ENCODE data around the gene DUOX1. TPM values are rescaled to one million over a fixed set of nuclear protein-coding genes. Genes with fewer than 3 reads are reported as not detected.
"Not testable (repeated sequence)": the region's sequence is repeated elsewhere in the genome, so short reads cannot be mapped to it uniquely, and the experiment has no call there.

DUOX1 gene
- total RNA-seq, 2 experiments from 2014 or later = 0.14 to 0.22 TPM

DNA sequence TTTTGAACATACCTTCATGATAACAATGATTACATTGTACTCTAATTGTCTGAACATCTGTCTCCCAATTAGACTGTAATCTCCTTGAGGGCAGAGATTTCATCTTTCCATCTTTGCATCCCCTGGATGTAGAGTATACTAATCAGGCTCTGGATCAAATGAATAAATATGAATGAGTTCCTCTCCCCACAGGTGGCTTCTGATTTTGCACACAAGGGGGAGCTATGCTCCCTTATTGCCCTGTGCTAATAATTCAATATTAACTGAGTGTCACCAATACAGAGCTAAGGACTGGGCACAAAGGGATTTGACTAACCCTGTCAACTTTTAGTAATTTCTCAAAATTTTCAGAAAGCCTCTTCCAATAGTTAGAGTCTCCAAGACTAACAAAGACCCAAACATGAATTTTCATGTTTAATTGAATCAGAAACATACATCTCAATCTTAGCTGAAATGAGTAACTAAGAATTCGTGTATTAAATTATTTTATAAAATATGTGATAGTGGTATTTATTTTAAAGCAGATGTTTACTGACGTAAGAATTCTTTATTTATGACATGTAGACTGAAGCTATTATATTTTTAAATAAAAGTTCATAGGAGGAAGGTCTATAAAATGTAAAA lies 3.1 kb upstream of the DUOX1 start:
- Mint-ChIP-seq H3K27me3 (peaks cover 67% of the 10 kb centered on the region), H3K27ac (no peak overlapping the region), H3K4me3 (no peak overlapping the region), H3K36me3 (no peaks in the 10 kb centered on the region), H3K4me1 (no peaks in the 10 kb centered on the region), H3K9me3 (no peaks in the 10 kb centered on the region)
- no peak for DNase-seq

DNA sequence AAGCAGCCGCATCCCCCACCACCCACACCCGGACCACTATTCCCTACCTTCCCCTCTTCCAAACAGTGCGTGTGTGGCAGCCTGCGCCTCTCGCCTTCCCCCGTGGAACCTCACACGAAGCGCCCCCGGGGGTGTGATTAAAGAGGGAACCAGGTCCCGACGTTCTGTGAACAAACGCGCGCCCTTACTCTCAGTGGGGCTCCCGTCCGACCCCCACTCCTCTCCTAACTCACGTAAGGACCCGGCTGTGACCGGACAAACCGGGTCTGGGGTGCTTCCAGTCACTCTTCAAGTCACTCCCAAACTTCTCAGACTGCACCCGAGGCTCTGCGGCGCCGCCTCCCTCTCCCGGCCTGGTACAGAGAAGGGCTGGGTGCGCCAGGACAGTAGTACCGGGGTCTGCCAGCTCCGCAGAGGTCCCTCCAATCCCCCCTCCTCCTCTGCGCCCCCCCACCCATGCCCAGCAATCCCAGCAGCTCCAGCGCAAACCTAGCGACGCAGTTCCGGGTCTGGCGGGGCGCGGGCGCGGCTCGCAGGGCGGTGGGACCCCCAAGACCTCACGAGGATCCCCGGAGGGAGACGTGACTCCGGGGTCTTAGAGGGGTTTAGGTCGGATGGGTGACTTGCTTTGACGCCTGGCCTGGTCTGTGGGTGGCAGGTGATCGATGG lies 689 bp upstream of the DUOX1 start:
- H3K36me3 Mint-ChIP-seq = no peaks in the 10 kb centered on the region
- DNase-seq = no peak
- no peaks in the 10 kb centered on the region for H3K4me1 Mint-ChIP-seq
- H3K27me3 Mint-ChIP-seq = peaks cover 75% of the 10 kb centered on the region
- H3K27ac Mint-ChIP-seq = no peak overlapping the region
- H3K9me3 Mint-ChIP-seq = no peaks in the 10 kb centered on the region
- no peak overlapping the region for H3K4me3 Mint-ChIP-seq

DNA sequence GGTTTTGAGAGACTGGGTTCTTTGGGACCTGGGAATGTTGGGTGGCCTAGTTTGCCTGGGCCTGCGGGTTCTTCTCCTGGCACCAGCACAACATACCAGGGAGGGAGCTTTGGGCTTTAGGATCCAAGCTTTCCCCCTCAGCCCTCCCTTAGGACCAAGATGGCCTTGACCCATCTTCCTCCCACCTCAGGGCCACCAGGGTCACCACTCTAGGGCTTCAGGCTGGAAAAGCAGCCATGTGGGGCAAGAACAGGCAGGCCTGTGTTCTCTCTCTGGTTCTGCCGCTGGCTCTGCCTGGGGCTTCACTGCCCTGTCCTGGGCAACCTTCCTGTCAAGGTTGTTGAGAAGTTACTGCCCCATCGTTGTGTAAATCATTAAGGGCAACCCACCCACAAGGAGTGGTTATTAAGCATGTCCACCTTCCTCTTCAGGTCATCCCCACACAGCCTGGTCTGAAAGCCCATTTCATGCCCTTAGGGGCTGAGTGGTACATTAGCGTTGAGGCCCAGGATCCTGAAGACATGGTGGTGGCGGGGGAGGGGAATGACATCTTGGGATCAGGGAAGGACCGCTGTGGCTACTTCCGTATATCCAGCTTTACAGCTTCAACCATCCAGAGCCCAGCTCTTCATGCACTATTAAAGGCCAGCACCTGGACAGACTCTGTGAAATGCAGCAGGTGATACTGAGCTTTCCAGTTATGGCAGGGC lies 652 bp downstream of the DUOX1 start:
- Mint-ChIP-seq H3K4me3 (no peak overlapping the region), H3K4me1 (peaks cover 4% of the 10 kb centered on the region), H3K36me3 (no peaks in the 10 kb centered on the region), H3K27me3 (peaks cover 78% of the 10 kb centered on the region), H3K27ac (no peak overlapping the region), H3K9me3 (no peaks in the 10 kb centered on the region)
- DNase-seq = no peak

DNA sequence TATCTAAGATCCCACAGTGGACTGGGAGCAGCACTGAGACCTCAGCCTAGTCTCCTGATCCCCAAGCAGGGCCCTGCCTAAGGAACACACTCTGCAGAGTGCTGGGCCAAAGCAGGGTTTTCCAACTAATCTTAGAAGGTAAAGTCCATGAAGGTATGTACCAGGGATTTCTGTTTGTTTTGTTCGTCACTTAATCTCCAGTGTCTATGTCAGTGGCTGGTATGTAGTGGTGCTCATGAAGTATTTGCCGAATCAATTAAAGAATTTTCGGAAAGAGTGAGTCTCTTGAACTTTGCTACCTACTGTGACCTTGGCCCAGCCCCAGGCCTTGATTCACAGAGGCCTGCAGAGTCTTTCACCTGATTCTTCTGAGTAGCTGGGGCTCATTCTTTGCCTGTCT lies 1.7 kb downstream of the DUOX1 start:
- Mint-ChIP-seq H3K9me3 (no peaks in the 10 kb centered on the region), H3K4me3 (no peak overlapping the region), H3K4me1 (peaks cover 9% of the 10 kb centered on the region), H3K27ac (no peak overlapping the region), H3K27me3 (peaks cover 74% of the 10 kb centered on the region), H3K36me3 (no peaks in the 10 kb centered on the region)
- DNase-seq = no peak

DNA sequence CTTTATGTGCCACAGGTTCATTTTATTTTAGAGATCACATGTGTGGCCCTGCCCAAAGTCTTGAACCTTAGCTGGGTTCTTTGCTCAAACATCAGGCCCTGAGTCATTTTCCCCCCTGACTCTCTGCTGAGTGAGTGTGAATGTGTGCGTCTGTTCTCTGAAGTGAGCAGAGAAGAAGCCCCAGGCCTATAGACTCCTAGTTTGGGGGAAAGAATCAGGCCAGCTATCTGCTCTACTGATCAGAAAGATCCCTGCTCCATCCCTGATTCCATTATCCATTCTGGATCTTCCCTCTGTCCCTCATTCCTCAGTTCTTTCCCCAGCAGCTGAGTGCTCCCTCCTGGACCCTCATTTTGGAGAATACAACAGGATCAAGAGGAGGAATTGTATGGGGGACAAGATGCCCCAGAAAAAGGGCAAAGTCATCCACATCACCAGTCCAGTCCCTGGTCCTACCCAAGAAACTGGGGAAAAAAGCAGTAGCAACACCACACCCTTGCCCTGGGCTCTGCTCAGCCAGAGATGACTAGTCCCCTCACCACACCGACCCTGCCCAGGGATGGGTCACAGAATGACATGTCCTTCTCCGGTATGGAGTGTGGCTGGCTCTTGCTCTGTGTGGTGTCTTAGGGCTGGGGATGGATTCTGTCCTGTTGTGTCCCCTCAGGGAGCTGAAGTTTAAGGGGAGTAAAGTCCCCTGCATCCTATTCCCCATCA lies 3.2 kb downstream of the DUOX1 start:
- H3K36me3 Mint-ChIP-seq = no peaks in the 10 kb centered on the region
- H3K4me3 Mint-ChIP-seq = no peak overlapping the region
- no peak overlapping the region for H3K27ac Mint-ChIP-seq
- H3K9me3 Mint-ChIP-seq = no peaks in the 10 kb centered on the region
- DNase-seq = no peak
- peaks cover 72% of the 10 kb centered on the region for H3K27me3 Mint-ChIP-seq
- peaks cover 9% of the 10 kb centered on the region for H3K4me1 Mint-ChIP-seq

DNA sequence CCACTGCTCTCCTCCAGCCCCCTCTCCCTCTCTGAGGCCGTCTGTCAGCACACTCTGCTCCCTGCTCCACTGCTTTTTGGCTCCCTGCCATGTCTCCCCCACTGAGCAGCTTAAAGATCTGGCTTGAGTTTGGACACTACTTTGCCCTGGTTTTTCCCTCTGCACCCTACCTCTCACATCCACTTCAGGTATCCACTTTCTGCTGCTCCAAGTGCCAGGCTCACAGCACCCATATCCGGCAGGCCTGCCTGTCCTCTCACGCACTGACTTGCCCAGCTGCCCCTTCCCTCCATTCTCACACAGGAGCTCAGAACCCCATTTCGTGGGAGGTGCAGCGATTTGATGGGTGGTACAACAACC lies 3.7 kb downstream of the DUOX1 start:
- H3K36me3 Mint-ChIP-seq = no peaks in the 10 kb centered on the region
- no peak overlapping the region for H3K4me3 Mint-ChIP-seq
- peaks cover 66% of the 10 kb centered on the region for H3K27me3 Mint-ChIP-seq
- peaks cover 9% of the 10 kb centered on the region for H3K4me1 Mint-ChIP-seq
- no peak overlapping the region for H3K27ac Mint-ChIP-seq
- DNase-seq = no peak
- H3K9me3 Mint-ChIP-seq = no peaks in the 10 kb centered on the region

DNA sequence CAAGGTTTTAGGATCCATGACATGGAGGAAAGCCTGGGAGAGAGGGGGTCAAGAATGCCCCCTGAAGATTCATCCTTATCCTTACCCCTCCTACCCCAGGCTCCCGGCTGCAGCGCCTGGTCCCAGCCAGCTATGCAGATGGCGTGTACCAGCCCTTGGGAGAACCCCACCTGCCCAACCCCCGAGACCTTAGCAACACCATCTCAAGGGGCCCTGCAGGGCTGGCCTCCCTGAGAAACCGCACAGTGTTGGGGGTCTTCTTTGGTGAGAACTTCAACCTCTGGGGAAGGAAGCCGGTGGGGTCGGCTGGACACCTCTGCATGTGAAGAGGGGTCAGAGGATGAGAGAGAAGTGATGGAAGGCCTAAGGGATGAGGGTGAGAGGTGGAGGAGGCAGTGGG lies 4.3 kb downstream of the DUOX1 start:
- no peaks in the 10 kb centered on the region for H3K36me3 Mint-ChIP-seq
- peaks cover 61% of the 10 kb centered on the region for H3K27me3 Mint-ChIP-seq
- peaks cover 9% of the 10 kb centered on the region for H3K4me1 Mint-ChIP-seq
- no peak overlapping the region for H3K27ac Mint-ChIP-seq
- no peaks in the 10 kb centered on the region for H3K9me3 Mint-ChIP-seq
- no peak for DNase-seq
- no peak overlapping the region for H3K4me3 Mint-ChIP-seq

DNA sequence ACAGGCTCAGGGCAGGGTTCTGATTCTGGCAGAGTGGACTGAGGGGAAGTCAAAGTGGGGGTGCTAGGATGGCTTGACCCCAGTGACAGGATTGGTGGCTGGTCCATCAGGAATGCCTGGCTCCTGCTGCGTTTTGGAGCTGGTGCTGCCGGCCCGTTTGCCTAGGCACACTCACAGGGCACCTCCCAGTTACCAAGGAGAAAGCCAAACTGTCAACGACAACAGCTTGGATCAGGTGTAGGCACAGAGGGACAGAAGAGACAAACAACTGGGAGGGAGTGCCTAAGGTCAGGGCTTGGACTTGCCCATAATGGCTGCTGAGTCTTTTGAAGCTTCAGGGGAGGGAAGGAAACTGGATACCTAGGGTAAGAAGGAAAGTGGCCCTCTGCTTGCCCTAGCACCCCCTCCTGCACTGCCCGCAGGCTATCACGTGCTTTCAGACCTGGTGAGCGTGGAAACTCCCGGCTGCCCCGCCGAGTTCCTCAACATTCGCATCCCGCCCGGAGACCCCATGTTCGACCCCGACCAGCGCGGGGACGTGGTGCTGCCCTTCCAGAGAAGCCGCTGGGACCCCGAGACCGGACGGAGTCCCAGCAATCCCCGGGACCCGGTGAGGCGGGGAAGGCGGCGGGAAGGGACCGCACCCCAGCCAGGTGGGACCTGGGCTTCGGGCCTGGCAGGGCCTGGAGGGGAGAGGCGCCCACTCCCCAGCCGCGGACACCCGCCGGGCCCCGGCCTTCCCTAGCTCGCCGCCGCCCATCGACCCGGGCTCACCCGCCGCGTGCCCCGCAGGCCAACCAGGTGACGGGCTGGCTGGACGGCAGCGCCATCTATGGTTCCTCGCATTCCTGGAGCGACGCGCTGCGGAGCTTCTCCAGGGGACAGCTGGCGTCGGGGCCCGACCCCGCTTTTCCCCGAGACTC lies 5.1 kb downstream of the DUOX1 start:
- H3K27ac Mint-ChIP-seq = no peak overlapping the region
- H3K27me3 Mint-ChIP-seq = peaks cover 54% of the 10 kb centered on the region

DNA sequence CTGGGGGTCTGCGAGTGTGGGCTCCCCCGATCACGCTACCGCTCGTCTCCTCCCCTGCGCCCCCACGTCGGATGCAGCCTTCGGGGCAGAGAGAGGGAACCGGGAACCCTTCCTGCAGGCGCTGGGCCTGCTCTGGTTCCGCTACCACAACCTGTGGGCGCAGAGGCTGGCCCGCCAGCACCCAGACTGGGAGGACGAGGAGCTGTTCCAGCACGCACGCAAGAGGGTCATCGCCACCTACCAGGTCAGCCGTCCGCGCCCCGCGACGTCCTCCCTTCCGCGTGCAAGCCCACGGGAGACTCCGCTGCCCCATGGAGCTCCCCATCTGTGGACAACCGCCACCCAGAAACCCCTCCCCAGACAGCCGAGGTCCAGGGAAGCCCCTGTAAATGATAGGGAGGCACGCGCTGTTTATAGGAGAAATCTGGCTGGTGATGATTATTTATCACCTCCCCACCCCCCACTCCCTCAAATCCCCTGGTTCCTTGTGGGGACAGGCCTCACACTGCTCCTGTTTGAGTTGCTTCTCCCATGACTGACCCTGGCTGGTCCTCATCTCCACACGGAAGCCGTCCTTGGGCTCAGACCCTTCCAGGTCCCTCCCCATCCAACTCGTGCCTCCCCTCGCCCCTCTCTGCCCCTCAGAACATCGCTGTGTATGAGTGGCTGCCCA lies 6.0 kb downstream of the DUOX1 start:
- H3K4me1 Mint-ChIP-seq, H3K36me3 Mint-ChIP-seq, H3K9me3 Mint-ChIP-seq, DNase-seq, H3K27ac Mint-ChIP-seq: not testable (repeated sequence)
- Mint-ChIP-seq H3K27me3 (peaks cover 46% of the 10 kb centered on the region), H3K4me3 (peak overlapping the region; percentile 47)

More for the DNA sequence above, 5.1 kb downstream of the DUOX1 start:
- H3K4me3 Mint-ChIP-seq = no peak overlapping the region
- H3K4me1 Mint-ChIP-seq = peaks cover 9% of the 10 kb centered on the region
- no peaks in the 10 kb centered on the region for H3K9me3 Mint-ChIP-seq
- no peak for DNase-seq
- no peaks in the 10 kb centered on the region for H3K36me3 Mint-ChIP-seq

DNA sequence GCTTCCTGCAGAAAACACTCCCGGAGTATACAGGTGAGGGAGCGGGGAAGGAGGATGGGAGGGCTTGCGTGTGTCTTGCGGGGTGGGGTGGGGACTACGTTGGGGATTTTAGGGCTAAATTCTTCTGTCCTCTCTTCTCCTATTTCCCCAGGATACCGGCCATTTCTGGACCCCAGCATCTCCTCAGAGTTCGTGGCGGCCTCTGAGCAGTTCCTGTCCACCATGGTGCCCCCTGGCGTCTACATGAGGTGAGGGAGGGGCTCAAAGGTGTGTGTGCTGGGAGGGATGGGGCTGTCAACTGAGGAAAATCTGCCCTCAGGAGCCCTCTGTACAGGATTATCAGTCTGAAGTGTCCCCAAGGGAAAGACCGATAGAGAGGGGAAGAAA lies 6.6 kb downstream of the DUOX1 start:
- no peaks in the 10 kb centered on the region for H3K9me3 Mint-ChIP-seq
- H3K27ac Mint-ChIP-seq = no peak overlapping the region
- H3K36me3 Mint-ChIP-seq = no peaks in the 10 kb centered on the region
- DNase-seq = no peak
- H3K4me1 Mint-ChIP-seq = peaks cover 9% of the 10 kb centered on the region
- peaks cover 42% of the 10 kb centered on the region for H3K27me3 Mint-ChIP-seq
- H3K4me3 Mint-ChIP-seq = peak overlapping the region; percentile 45

DNA sequence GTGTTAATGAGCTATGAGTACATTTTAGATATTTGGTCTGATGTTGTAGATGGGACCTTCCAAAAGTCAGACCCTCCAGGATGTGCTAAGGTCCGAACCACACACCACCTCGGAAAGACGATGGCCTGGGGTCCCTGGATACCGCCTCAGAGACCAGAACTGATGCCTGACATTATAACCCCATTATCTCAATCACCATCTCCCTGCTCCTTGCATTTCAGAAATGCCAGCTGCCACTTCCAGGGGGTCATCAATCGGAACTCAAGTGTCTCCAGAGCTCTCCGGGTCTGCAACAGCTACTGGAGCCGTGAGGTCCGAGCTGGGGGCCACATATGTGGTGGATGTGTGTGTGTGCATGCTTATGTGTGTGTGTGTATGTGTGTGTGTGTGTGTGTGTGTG lies 7.9 kb downstream of the DUOX1 start:
- Mint-ChIP-seq H3K27ac (no peak overlapping the region), H3K9me3 (no peaks in the 10 kb centered on the region), H3K36me3 (no peaks in the 10 kb centered on the region), H3K4me1 (peaks cover 9% of the 10 kb centered on the region), H3K4me3 (no peak overlapping the region), H3K27me3 (peaks cover 35% of the 10 kb centered on the region)
- no peak for DNase-seq

DNA sequence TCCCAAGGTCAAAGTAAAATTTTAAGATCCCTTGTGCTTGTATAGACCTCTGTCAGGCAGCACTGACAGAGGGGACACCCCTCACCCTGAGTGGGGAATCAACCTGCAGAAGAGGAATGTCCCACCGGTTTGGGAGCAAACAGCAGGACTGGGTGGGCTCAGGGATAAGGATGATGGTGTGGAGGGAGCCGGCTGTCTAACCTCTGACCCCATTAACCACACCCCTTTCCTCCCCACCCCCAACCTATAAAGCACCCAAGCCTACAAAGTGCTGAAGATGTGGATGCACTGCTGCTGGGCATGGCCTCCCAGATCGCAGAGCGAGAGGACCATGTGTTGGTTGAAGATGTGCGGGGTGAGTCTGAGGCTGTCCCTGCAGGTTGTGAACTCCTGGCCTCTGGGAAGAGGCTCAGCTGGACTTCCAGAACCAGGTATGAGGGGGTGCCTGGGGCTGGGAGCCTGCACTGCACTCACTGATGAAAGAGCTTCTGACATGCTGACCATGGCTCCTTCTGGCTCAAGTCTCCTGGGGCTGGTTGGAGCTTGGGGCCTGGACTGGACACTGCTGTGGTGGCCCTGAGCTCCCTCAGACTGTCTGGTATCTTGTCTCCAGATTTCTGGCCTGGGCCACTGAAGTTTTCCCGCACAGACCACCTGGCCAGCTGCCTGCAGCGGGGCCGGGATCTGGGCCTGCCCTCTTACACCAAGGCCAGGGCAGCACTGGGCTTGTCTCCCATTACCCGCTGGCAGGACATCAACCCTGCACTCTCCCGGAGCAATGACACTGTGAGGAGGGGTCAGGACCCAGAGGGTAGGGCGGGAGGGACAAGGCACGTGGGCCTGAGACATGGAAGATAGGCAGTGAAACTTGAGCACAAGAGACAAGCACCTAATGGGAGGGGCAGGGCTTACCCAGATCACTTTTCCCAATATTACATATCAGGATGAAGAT lies 9.3 kb downstream of the DUOX1 start:
- DNase-seq = no peak
- H3K4me3 Mint-ChIP-seq = no peak overlapping the region
- H3K27ac Mint-ChIP-seq = no peak overlapping the region
- no peaks in the 10 kb centered on the region for H3K36me3 Mint-ChIP-seq
- peaks cover 21% of the 10 kb centered on the region for H3K27me3 Mint-ChIP-seq
- H3K4me1 Mint-ChIP-seq = peaks cover 9% of the 10 kb centered on the region
- no peaks in the 10 kb centered on the region for H3K9me3 Mint-ChIP-seq

DNA sequence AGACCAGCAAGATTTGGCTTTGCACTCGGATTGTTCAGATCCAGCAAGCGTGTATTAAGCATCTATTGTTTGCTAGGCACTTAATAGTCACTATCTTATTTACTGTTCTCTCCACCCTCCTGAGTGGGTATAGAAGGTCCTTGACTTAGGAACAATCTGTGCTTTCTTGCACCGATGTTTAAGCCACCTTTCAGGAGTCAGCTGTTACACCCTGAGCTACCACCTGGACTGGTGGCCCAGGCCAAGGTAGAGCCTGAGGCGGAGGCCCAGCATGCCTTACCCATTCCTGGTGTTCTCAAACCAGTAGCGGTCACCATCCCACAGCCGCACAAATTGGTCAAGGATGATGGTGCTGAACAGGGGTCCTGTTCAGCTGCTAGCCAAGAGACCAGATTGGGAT lies 10.0 kb downstream of the DUOX1 start:
- peaks cover 14% of the 10 kb centered on the region for H3K27me3 Mint-ChIP-seq
- H3K27ac Mint-ChIP-seq = no peak overlapping the region
- no peaks in the 10 kb centered on the region for H3K9me3 Mint-ChIP-seq
- no peak overlapping the region for H3K4me3 Mint-ChIP-seq
- H3K36me3 Mint-ChIP-seq = no peaks in the 10 kb centered on the region
- no peak for DNase-seq
- peaks cover 7% of the 10 kb centered on the region for H3K4me1 Mint-ChIP-seq

Data from activated naive CD8-positive, alpha-beta T cell treated with anti-CD3 and anti-CD28 coated beads for 36 hours (primary cell).